Thyroid gland (tissue), 4 donors: Measurements from ENCODE around the gene DRC1. TPM values are rescaled to one million over a fixed set of nuclear protein-coding genes. Genes with fewer than 3 reads are reported as not detected.

ENCODE experiments used
- DNase-seq, 2 donors: peaks; one replicate each; pipeline ENCODE4 v3.0.0-alpha.2; 2019
- H3K27ac ChIP-seq, 3 donors: fragments of 200-600 bp; sonication (generic); 1 replicate in 2 of 3; 2 replicates in 1 of 3; pipeline ENCODE4 v1.5.1; 2016 to 2019; ENCODE audit warnings: mild to moderate bottlenecking in 1 of 3, moderate library complexity in 1 of 3
- H3K27me3 ChIP-seq: fragments of 200-600 bp; sonication (generic); one replicate; pipeline ENCODE4 v1.5.1; 2019
- H3K36me3 ChIP-seq, 2 donors: fragments of 200-600 bp; sonication (generic); one replicate each; pipeline ENCODE4 v1.5.1; 2016 to 2019
- H3K4me1 ChIP-seq, 2 donors: fragments of 200-600 bp; sonication (generic); one replicate each; pipeline ENCODE4 v1.5.1; 2017 to 2019
- H3K4me3 ChIP-seq, 3 donors: fragments of 200-600 bp; sonication (generic); replicated peaks in 1 of 3; 1 replicate in 2 of 3; 2 replicates in 1 of 3; pipeline ENCODE4 v1.5.1; 2016; ENCODE audit warnings: mild to moderate bottlenecking in 1 of 3
- H3K9me3 ChIP-seq: fragments of 200-600 bp; sonication (generic); one replicate; pipeline ENCODE4 v1.5.1; 2017
- POLR2A ChIP-seq, 2 donors: fragments of 450-650 bp; IDR thresholded peaks; one replicate each; pipeline ENCODE4 v1.6.1; 2017; ENCODE audit warnings: antibody characterized with exemption in 2 of 2, mild to moderate bottlenecking in 2 of 2, moderate library complexity in 1 of 2
- whole genome bisulfite sequencing, 2 donors: methylation state at CpG; one replicate each; pipeline ENCODE4 v1.1.5; 2017; 5-methylcytosine and 5-hydroxymethylcytosine counted together
- intact Hi-C: fragments of 100-400 bp; cut with DNase I; formaldehyde crosslinking; loops from one replicate; pipeline ENCODE4 v1.15.1; 2023
- total RNA-seq, 4 donors: library from RNA; depleted of rRNA; stranded (reverse); fragments of >200 nt; gene quantifications; one replicate each; pipeline ENCODE4 v1.2.3, GENCODE V29; 2016
- TF ChIP-seq, protein P1 (sequence below), 6 experiments: fragments of 200-600 bp in 3 of 6; fragments of 450-650 bp in 3 of 6; sonication (generic) in 3 of 6; IDR thresholded peaks; one replicate each; pipeline ENCODE4 v1.5.1; 2016 to 2019; ENCODE audit warnings: antibody characterized with exemption in 6 of 6, mild to moderate bottlenecking in 2 of 6, inconsistent platforms in 1 of 6, moderate library complexity in 1 of 6

The DRC1 gene
- total RNA-seq, 4 donors from 2014 or later, result not detected

DNA sequence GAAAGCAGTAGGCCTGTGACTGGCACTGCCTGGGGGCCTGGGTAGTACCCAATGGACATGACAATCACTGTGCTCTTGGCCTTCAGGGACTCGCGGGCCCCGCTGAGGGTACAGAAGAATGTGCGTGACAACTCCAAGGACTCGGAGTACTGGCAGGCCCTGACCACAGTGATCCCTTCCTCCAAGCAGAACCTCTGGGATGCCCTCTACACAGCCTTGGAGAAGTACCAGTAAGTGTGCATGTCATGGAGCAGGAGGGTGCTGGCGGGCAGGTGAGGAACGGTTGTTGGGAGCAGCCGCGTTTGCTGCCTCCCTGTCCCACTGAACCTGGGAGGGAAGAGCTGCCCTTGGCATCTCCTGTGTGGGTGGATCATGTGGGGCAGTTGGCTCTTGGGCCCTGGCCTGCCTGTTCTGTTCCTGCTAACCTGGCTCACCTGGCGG lies 52.9 kb downstream of the DRC1 start:
- H3K4me1 ChIP-seq, result peaks cover 22 to 24% of the 10 kb centered on the region in 2 donors
- intact Hi-C loops, result no loop called here
- TF ChIP-seq POLR2A (IDR thresholded peaks at IDR 0.05), result no peak
- TF ChIP-seq, protein P1, sequence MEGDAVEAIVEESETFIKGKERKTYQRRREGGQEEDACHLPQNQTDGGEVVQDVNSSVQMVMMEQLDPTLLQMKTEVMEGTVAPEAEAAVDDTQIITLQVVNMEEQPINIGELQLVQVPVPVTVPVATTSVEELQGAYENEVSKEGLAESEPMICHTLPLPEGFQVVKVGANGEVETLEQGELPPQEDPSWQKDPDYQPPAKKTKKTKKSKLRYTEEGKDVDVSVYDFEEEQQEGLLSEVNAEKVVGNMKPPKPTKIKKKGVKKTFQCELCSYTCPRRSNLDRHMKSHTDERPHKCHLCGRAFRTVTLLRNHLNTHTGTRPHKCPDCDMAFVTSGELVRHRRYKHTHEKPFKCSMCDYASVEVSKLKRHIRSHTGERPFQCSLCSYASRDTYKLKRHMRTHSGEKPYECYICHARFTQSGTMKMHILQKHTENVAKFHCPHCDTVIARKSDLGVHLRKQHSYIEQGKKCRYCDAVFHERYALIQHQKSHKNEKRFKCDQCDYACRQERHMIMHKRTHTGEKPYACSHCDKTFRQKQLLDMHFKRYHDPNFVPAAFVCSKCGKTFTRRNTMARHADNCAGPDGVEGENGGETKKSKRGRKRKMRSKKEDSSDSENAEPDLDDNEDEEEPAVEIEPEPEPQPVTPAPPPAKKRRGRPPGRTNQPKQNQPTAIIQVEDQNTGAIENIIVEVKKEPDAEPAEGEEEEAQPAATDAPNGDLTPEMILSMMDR (IDR thresholded peaks at IDR 0.05), result no peak
- H3K36me3 ChIP-seq, result no peaks in the 10 kb centered on the region
- no peak overlapping the region for H3K4me3 ChIP-seq
- DNase-seq, result no peak
- H3K27me3 ChIP-seq, result no peaks in the 10 kb centered on the region
- WGBS, 2 donors, result 92 to 98% methylated on average over 5 to 10 of the region's 10 CpGs
- no peaks in the 10 kb centered on the region for H3K9me3 ChIP-seq
- no peak overlapping the region for H3K27ac ChIP-seq

DNA sequence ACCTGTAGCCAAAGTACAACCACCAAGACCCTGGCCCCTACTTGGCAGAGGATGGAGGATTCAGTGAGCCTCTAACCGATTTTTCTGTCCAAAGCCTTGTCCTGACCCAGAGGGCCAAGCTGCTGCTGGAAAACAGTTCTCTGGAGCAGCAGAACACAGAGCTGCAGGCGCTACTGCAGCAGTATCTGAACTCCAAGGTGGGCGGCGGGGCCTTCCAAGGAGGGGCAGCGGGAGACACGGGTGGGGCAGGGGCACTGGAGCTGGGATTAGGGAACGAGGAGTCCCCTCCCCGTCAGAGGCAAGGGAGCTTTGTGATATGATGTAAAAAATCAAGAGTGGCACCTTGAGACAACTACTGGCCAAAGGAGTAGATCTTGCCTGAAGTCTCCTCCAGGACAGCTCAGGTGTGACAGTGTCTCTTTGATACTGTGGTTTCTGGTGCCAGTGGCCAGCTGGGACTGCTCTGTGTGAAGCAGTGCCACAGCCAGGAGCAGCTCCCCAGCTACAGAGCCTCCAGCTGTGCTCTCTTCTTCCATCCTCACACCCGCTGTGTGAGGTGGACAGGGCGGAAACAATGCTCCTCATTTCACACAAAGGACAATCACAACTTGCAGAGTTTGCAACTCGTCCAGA lies 53.4 kb downstream of the DRC1 start:
- Histone ChIP-seq H3K4me3 (no peak overlapping the region), H3K4me1 (peaks cover 22 to 24% of the 10 kb centered on the region in 2 donors), H3K27me3 (no peaks in the 10 kb centered on the region), H3K9me3 (no peaks in the 10 kb centered on the region), H3K27ac (no peak overlapping the region), H3K36me3 (no peaks in the 10 kb centered on the region)
- WGBS, 2 donors, result 71 to 75% methylated on average over 10 to 11 of the region's 11 CpGs
- TF ChIP-seq, protein P1 (IDR thresholded peaks at IDR 0.05), result no peak
- no peak for TF ChIP-seq POLR2A (IDR thresholded peaks at IDR 0.05)
- intact Hi-C loops, result no loop called here
- peak; percentile 18 to 24 for DNase-seq

DNA sequence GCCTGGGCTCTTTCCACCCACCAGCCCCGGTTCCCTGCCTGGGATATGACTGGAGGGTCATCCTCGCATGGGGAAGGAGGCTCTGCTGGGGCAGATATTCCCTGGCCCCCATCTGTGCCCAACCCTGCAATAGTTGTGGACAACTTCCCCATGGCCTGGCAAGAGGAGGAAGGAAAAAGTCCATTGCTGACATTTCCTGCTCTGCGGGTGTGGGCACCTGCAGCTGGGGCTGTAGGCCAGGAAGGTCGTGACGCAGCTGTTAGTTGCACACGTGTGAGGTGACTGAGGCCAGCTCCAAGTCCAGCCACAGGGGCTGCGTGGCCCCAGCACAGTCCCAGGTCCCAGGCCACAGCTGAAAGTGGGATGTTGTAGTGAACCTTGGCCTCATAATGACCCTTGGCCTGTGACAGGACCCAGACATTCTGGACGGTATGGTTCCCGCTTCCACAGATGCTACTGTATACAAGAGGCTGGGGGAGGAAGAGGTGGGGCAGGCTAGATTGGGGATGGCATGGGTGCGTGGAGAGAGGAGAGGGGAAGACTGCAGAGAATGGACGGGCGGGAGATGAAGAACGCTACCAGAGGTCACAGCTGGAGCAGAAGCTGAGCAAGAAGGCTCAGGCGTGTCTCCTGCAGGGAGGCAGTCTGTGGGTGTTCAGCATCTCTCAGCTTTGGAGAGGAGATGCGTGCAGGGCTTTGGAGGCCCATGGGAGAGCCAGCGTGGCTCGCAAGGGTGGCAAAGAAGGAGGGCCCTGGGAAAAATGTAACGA lies 54.1 kb downstream of the DRC1 start:
- no peak for TF ChIP-seq POLR2A (IDR thresholded peaks at IDR 0.05)
- TF ChIP-seq, protein P1 (IDR thresholded peaks at IDR 0.05), result no peak
- intact Hi-C loops, result no loop called here
- Histone ChIP-seq H3K27ac (peak overlapping the region in 1 of 3 donors; percentile 80), H3K4me1 (peaks cover 22 to 24% of the 10 kb centered on the region in 2 donors), H3K9me3 (no peaks in the 10 kb centered on the region), H3K36me3 (no peaks in the 10 kb centered on the region), H3K27me3 (no peaks in the 10 kb centered on the region), H3K4me3 (no peak overlapping the region)
- DNase-seq, result peak; percentile 20
- 83 to 88% methylated on average over 17 of the region's 18 CpGs for WGBS, 2 donors

DNA sequence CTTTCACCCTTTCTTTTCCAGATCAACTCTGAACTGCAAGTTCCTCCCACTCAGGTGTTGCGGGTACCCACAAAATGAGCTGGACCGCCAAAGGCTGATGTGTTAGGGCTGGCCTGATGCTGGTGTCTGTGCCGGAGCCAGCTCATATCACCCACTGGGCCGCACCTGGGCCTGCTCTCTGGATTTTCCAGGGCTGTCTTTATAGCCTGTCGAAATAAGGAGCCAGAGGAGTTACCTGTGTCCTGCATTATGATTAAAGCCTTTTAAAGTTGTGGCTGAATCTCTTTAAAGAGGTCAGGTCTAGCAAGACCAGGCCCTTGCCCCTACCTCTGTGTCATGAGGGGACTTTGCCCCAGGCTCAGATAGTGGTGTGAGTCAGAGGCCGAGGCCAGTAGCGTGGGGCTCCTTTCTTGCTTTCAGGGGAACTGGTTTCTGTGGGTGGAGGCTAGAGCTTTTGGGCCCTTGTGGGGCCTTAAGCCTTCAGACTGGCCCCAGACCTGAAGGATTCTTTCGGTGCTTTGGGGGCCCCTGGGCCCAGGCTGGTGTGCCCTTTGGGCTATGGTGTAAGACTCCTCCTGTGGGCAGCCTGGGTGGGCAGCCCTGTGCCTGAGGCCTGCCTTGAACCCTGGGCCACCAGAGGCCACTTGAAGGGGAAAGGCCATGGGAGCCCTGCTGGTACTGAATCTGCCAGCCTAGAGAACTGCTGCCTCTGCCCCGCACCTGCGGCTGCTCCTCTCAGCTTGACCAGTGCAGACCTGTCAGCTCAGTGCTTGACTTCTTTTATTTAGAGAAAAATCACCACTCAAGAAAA lies 54.9 kb downstream of the DRC1 start:
- H3K36me3 ChIP-seq, result no peaks in the 10 kb centered on the region
- intact Hi-C loops, result no loop called here
- H3K4me1 ChIP-seq, result peaks cover 22 to 24% of the 10 kb centered on the region in 2 donors
- 81 to 84% methylated on average over 5 to 10 of the region's 10 CpGs for WGBS, 2 donors
- TF ChIP-seq POLR2A (IDR thresholded peaks at IDR 0.05), result no peak
- TF ChIP-seq, protein P1 (IDR thresholded peaks at IDR 0.05), result no peak
- H3K9me3 ChIP-seq, result no peaks in the 10 kb centered on the region
- peak overlapping the region; percentile 80 to 91 (median 88) for H3K27ac ChIP-seq
- DNase-seq, result no peak
- H3K4me3 ChIP-seq, result no peak overlapping the region
- no peaks in the 10 kb centered on the region for H3K27me3 ChIP-seq
